ENCODE data around the gene SLIT3. TPM values are rescaled to one million over a fixed set of nuclear protein-coding genes. Genes with fewer than 3 reads are reported as not detected.

Gene SLIT3
- total and polyA plus RNA-seq, 9 of the 15 experiments (the other 6 are each of a cell fraction or from before 2014, with no cell fraction given), result 0.01 to 0.04 TPM; not detected in 7

- no peak overlapping the region for H3K4me2 ChIP-seq (ENCODE audit: insufficient read depth, low read length)
- in situ Hi-C loops (cut with MboI) (no loop called here), intact Hi-C loops (cut with micrococcal nuclease) (no loop called here)
- BruUV-seq (replicated peaks), result no TSS peak
- H3K27ac ChIP-seq (ENCODE audit: extremely low read depth, low read depth, low read length), result no peak overlapping the region
- H3K9me1 ChIP-seq (ENCODE audit: control insufficient read depth, insufficient read depth, low read length), result no peaks in the 10 kb centered on the region
- H3K4me1 ChIP-seq (replicated peaks in 1 of 2; ENCODE audit: control insufficient read depth in 2 of 2, insufficient read depth in 2 of 2, low read length in 2 of 2), result no peaks in the 10 kb centered on the region
- H3K27me3 ChIP-seq (ENCODE audit: control insufficient read depth in 2 of 2, insufficient read depth in 2 of 2, low read length in 2 of 2), result no peaks in the 10 kb centered on the region
- H3K36me3 ChIP-seq (ENCODE audit: control insufficient read depth, insufficient read depth, low read length), result no peaks in the 10 kb centered on the region
- H3K4me3 ChIP-seq, result no peak overlapping the region
- H4K20me1 ChIP-seq (replicated peaks; ENCODE audit: control insufficient read depth, insufficient read depth, low read length), result no peaks in the 10 kb centered on the region
- ChIA-PET POLR2A (no interaction called here), CTCF (ENCODE audit: low intra/inter-chr PET ratio) (no interaction called here)
- no peak for ATAC-seq
- H2AFZ ChIP-seq (ENCODE audit: low read depth, low read length), result no peak overlapping the region
- no peaks in the 10 kb centered on the region for H3K79me2 ChIP-seq (ENCODE audit: control insufficient read depth, insufficient read depth, low read length)
- no peaks in the 10 kb centered on the region for H3K9me3 ChIP-seq (replicated peaks; ENCODE audit: control insufficient read depth, insufficient read depth, low read depth, low read length)
- no peak overlapping the region for H3K9ac ChIP-seq (ENCODE audit: insufficient read depth in 1 of 2, low read depth in 2 of 2, low read length in 2 of 2)
- DNase-seq (ENCODE audit: extremely low read depth in 1 of 4, low spot score in 3 of 4), result no peak
- no peak for FAIRE-seq
- TF ChIP-seq CEBPG (CRISPR knock-in tag; IDR thresholded peaks at IDR 0.05), result no peak
- TF ChIP-seq CEBPG (tag; conservative IDR thresholded peaks at IDR 0.05 in 1 of 2, IDR thresholded peaks at IDR 0.05 in 1 of 2), result 0 out of 4 replicates have a peak, but pooled peaks of 1 of the 2 experiments have one; percentile 29
- TF ChIP-seq MEIS2 (IDR thresholded peaks at IDR 0.05; ENCODE audit: partially characterized antibody), result no peak
- TF ChIP-seq KDM1A (IDR thresholded peaks at IDR 0.05), result no peak
- no peak for TF ChIP-seq ZBTB1 (CRISPR knock-in tag; IDR thresholded peaks at IDR 0.05; ENCODE audit: borderline replicate concordance, low read depth)
- no peak for TF ChIP-seq RHOXF2B (CRISPR knock-in tag; conservative IDR thresholded peaks at IDR 0.05)
- no peak for TF ChIP-seq SMC3 (conservative IDR thresholded peaks at IDR 0.05; ENCODE audit: insufficient read depth, low read depth, low read length)
- TF ChIP-seq CEBPB (tag; IDR thresholded peaks at IDR 0.05), result peak; percentile 41; the same call in 1 of the 2 replicates
- no peak for TF ChIP-seq CBX1 (IDR thresholded peaks at IDR 0.05; ENCODE audit: low read depth)
- no peak for TF ChIP-seq HNRNPL (IDR thresholded peaks at IDR 0.05; ENCODE audit: low read depth, low read length)
- no peak for TF ChIP-seq ZNF584 (CRISPR knock-in tag; IDR thresholded peaks at IDR 0.05; ENCODE audit: low read depth)
- TF ChIP-seq, protein P1, sequence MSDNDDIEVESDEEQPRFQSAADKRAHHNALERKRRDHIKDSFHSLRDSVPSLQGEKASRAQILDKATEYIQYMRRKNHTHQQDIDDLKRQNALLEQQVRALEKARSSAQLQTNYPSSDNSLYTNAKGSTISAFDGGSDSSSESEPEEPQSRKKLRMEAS (CRISPR knock-in tag; IDR thresholded peaks at IDR 0.05), result no peak
- no peak for TF ChIP-seq ZBED1 (IDR thresholded peaks at IDR 0.05)
- no peak for TF ChIP-seq TRIM25 (IDR thresholded peaks at IDR 0.05; ENCODE audit: borderline replicate concordance)
- no peak for TF ChIP-seq GTF2A2 (tag; IDR thresholded peaks at IDR 0.05)
- TF ChIP-seq SAP30 (IDR thresholded peaks at IDR 0.05; ENCODE audit: borderline replicate concordance, insufficient read depth, low read depth, low read length, poor library complexity, severe bottlenecking), result no peak
- TF ChIP-seq ZNF23 (CRISPR knock-in tag; IDR thresholded peaks at IDR 0.05), result no peak
- no peak for TF ChIP-seq NFIC (IDR thresholded peaks at IDR 0.05)
- TF ChIP-seq KAT7 (CRISPR knock-in tag; IDR thresholded peaks at IDR 0.05; ENCODE audit: borderline replicate concordance), result no peak
- no peak for TF ChIP-seq MTA1 (IDR thresholded peaks at IDR 0.05; ENCODE audit: borderline replicate concordance)
- no peak for TF ChIP-seq GTF2B (IDR thresholded peaks at IDR 0.05; ENCODE audit: extremely low read depth, insufficient read length)
- no peak for TF ChIP-seq PCBP1 (IDR thresholded peaks at IDR 0.05; ENCODE audit: low read depth, low read length, poor library complexity, severe bottlenecking)
- TF ChIP-seq WHSC1 (IDR thresholded peaks at IDR 0.05; ENCODE audit: low read length), result no peak
- no peak for TF ChIP-seq CBX3 (IDR thresholded peaks at IDR 0.05; ENCODE audit: borderline replicate concordance in 1 of 2, low read length in 2 of 2)
Measured at GRCh38 chr5:168647083-168647482, 653.9 kb downstream of the SLIT3 start.
